GM12864 (cell line): ENCODE measurements around the gene PSMD6.

ENCODE experiments used
- DNase-seq: peaks from one replicate; pipeline ENCODE4 v3.0.0-alpha.2; 2011; ENCODE audit warnings: low read depth
- H3K4me3 ChIP-seq: 2 replicates; pipeline ENCODE4 v1.5.1; 2011; ENCODE audit warnings: mild to moderate bottlenecking, low read depth, low read length, control low read depth
- TF ChIP-seq, protein P1 (sequence below): IDR thresholded peaks from 2 replicates; pipeline ENCODE4 v1.5.1; 2011; ENCODE audit warnings: low read depth, mild to moderate bottlenecking, moderate library complexity, low read length, control low read depth, inconsistent platforms; ENCODE audit errors: missing control alignments

Gene PSMD6

DNA sequence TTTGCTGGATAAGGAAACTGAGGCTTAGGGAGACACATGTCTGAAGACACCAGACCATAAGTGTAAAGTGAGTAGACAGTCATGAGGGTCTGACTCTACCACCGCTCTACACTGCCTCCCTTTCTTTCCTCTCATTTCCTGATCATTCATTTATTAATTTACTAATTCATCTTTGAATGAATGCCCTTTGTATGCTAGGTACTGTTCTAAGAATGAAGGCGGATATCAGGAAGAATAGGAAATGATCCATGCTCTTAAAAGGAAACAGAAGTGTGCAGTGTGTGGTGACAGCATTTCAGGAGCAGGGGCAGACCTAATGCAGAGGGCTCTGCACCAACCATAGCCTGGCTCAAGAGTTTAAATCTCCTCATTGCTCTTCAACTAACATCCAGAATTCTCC lies 31.8 kb upstream of the PSMD6 start:
- no peak for DNase-seq
- TF ChIP-seq, protein P1, sequence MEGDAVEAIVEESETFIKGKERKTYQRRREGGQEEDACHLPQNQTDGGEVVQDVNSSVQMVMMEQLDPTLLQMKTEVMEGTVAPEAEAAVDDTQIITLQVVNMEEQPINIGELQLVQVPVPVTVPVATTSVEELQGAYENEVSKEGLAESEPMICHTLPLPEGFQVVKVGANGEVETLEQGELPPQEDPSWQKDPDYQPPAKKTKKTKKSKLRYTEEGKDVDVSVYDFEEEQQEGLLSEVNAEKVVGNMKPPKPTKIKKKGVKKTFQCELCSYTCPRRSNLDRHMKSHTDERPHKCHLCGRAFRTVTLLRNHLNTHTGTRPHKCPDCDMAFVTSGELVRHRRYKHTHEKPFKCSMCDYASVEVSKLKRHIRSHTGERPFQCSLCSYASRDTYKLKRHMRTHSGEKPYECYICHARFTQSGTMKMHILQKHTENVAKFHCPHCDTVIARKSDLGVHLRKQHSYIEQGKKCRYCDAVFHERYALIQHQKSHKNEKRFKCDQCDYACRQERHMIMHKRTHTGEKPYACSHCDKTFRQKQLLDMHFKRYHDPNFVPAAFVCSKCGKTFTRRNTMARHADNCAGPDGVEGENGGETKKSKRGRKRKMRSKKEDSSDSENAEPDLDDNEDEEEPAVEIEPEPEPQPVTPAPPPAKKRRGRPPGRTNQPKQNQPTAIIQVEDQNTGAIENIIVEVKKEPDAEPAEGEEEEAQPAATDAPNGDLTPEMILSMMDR = no peak

DNA sequence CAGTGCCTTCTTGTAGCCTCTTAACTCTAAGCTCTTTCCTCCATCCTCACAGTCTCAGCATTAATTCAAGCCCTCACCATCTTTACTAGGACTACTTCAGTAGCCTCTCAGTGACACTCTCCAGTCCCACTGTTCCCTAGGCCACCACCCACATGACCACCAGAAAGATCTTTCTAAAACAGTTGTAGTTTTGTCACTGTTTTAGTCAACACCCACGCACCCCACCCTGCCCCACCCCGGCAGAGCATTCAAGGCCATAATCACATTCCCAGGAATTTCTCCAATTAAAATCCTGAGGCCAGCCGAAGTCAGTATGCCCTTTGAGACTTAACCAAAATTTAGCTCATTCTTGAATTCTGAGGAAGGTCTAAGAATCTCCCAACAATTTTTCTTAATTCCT lies 31.2 kb upstream of the PSMD6 start:
- no peak overlapping the region for H3K4me3 ChIP-seq
- no peak for DNase-seq
- TF ChIP-seq, protein P1 = no peak

More for the DNA sequence above, 31.8 kb upstream of the PSMD6 start:
- no peak overlapping the region for H3K4me3 ChIP-seq

DNA sequence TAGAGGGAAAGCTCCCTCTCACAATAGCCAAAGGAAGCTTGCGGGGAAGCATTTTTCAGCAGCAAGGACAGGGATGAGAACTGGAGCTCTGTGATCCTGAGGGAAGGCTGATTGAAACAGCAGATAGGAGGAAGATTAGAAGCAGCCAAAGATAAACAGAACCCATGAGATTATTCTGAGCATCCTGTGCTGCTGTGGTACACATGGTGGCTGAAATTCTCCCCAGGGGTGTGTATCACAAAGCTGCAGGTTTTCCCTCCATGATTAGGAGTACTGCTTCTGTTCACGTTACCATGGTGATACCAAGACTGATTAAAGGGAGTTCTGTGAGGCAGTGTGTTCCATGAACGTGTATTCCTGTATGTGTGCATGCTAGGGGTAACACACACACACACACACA lies 30.3 kb upstream of the PSMD6 start:
- DNase-seq = no peak
- no peak overlapping the region for H3K4me3 ChIP-seq
- TF ChIP-seq, protein P1 = no peak

DNA sequence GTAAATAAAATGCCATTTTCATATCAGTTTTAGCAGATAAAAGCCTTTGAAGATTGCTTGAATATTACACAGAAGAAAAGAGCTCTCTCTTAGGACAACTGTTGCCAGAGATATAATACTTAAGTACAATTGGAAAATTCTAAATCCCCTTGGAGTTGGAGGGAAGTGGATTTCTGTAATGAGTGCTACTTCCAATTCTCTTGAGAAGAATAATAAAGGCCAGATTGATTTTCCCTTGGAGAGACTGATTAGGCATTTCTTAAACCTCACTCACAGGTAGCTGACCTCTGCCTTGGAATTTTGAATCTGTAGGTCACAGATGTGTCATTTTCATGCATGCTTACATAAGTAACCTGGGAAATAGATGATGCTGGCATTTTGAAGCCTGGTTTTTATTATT lies 29.8 kb upstream of the PSMD6 start:
- H3K4me3 ChIP-seq = no peak overlapping the region
- TF ChIP-seq, protein P1 = no peak
- DNase-seq = no peak

DNA sequence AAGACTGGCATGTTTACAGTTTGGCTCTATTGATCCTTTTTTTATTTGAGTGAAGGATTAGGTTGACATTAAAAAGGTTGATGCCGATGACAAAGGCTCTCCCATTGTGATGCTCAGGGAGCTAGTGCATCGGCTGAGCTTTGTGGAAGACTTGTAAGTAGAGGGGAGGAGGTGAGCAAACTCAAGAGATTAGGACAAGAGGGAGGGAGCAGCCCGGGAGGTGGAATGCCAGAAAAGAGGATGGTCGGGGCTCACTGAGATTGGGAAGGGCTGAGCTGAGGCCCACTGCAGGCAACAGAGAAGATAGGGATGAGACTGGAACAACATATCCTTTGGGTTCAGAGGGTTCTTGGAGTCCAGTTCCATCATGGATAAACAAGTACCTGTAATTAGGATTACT lies 26.5 kb upstream of the PSMD6 start:
- DNase-seq = no peak
- TF ChIP-seq, protein P1 = no peak

DNA sequence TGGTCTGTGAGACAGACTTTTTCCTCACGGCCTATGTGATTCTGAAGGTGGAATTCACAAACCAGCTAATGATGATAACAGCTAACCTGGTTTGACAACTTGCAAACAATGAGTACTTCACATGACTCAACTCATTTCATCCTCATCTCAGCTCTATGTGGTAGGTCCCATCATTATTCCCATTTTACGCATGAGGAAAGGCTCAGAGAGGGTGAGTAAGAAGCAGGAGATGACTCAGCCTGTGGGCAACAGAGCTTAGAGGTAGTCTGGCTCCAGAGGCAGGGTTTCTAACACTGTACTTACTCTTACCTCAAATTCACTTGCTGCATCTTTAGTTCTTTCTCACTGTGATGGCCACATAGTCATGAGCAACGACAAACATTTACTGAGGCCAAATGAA lies 25.8 kb upstream of the PSMD6 start:
- no peak for DNase-seq
- H3K4me3 ChIP-seq = no peak overlapping the region

More for the DNA sequence above, 26.5 kb upstream of the PSMD6 start:
- H3K4me3 ChIP-seq = no peak overlapping the region

DNA sequence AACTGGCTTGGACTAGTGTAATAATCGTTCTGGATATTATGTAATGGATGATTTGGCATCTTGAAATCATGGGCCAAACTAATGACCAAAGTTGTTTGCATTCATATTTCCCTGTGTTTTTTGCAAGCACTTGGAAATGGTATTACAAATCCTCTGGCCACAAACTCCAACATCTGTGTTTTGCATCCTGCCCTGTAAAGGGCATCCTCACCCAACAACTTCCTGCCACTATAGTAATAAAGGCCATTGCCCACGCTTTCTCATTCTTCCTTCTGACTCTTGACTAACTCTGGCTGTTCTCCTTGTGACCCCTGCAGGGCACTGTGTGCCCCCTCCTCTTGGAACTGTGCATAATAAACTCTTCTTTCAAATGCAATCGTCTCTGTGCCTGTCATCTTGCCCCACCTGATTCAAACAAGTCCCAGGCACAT lies 25.4 kb upstream of the PSMD6 start:
- H3K4me3 ChIP-seq = no peak overlapping the region
- no peak for DNase-seq
- TF ChIP-seq, protein P1 = no peak

More for the DNA sequence above, 25.8 kb upstream of the PSMD6 start:
- TF ChIP-seq, protein P1 = no peak
